DMS79 (cell line): Measurements from ENCODE around the gene CHRM2.

Source experiments
- DNase-seq: peaks from one replicate; lab custom pipeline; 2025; lab: John Stamatoyannopoulos, UW

CHRM2 gene

DNA sequence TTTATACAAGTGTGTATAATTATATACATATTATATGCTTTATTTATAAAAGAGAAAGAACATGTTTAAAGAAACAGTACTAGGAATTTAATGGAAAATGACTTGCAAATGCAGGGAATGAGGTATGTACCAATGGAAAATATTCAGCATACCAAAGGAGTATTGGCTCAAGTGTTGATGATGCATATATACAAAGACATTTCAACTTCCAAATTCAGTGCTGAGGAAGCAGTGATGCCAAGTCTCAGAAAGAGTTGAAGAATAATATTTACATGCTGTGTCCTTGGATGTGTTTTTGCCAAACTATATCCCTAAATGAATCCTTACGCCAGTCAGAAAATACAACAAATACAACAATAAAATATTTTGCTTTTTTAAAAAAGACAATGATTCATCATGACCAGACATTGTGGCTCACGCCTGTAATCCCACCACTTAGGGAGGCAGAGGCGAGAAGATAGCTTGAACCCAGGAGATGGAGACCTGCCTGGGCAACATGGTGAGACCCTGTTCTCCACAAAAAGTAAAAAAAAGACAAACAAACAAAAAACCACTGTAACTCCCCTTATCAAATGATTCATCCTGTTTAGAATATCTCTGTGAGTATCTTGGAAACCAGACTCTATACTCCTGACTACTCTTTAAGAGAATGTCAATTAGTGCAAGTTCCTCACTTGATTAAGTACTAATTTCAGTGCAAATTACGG is 157.2 kb downstream of the CHRM2 start:
- DNase-seq = no peak

DNA sequence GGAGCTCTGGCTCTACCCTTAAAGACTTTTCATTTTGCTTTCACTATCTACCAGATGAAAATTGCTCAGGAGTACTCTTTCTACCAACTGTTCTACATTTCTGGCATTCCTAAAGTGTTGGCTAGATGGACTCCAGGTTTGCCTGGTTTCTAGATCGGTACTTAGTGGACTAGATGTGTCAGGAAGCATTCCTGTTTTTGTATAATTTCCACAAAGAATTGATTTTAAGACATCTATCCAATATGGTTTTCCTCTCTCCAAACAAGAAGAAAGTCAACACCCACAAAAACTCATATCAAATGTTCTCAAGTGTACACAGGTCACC is 157.7 kb downstream of the CHRM2 start:
- no peak for DNase-seq

GRCh38 chr7:137032436-137032835 is 164.0 kb downstream of the CHRM2 start:
- no peak for DNase-seq

DNA sequence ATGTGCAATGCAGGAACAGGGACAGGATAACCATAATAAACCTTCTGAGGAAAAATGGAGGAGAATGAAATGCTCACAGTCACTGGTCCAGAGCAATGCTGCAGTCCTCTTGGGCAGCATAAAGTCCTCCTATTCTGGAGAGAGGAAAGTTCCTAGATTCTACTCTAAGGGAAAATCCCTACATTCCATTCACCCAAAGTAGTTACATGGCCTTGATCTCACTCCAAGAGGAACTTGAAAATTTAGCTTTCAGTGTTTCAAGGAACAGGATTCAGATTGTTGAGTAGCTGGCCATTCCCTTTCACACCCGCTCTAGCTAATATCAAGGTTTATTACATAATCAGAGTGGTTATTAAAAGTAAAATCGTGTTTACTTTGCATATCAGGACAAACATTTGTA is 168.3 kb downstream of the CHRM2 start:
- no peak for DNase-seq

- DNase-seq = no peak
Observed at GRCh38 chr7:137038706-137039105, 170.3 kb downstream of the CHRM2 start.

DNA sequence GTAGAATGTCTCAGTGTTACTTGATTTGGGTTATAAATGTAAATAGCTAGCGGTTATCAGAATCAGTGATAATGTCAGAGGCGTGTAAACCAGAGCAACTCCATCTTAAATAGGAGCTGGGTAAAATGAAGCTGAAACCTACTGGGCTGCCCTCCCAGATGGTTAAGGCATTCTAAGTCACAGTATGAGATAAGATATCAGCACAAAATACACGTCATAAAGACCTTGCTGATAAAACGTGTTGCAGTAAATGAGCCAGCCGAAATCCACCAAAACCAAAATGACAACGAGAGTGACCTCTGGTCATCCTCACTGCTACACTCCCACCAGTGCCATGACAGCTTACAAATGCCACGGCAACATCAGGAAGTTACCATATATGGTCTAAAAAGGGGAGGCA is 172.3 kb downstream of the CHRM2 start:
- DNase-seq = no peak

DNA sequence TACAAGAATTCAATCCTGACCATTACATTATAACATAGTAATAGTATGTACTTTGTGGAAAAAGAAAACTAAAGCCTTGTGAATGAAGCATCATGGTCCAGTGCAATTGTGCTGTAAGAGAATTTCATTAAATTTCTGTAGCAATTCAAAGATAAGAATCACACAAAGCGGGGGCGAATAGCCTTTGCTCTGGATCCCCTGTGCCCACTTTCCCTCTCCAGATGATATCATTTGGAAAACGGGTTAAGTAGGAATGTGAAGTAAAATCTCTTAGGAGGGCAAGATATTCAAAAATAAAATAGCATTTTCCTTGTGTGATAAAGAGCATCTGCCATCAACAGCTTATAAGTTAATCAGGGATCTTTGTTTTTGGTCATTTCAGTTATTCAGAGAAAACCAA is 177.1 kb downstream of the CHRM2 start:
- no peak for DNase-seq

DNA sequence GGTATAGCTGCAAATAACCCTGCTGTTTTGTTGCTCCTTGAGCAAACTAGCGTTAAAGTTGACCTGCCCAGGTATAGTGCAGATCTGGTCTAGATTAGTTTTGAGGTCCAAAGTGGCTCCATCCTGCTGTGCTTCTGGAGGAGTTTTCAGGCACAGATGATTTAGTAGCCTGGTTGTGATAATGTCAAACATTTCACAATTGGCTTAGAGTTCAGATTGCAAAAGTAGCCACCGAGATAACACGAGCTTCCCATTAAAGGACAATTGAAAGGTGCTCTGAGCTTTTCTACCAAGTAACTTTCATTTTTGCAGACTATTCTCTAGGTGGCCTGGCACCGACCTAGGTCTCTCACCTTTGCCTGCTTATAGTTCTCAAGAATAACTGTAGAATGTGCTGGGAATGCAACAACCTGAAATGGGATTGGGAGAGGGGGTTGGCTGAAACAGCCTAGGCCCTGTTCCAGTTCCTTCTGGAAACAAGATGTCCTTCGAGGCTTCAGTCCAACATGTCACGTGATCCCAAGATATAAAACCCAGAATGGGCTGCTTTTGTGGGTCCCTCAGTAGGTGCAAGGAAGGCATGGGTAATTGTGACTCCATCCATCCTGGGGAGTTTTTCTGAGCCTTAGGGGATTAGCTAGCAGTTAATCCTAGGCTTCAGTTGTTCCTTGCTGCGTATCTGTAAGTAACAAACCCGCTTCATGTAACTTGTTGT is 201.0 kb downstream of the CHRM2 start:
- DNase-seq = no peak
